GM18508 (cell line): ENCODE results near the gene NTRK3.

Source experiments
- ATAC-seq: cut with Tn5 transposase; IDR thresholded peaks from one replicate; pipeline ENCODE4 v1.9.1; 2021; ENCODE audit warnings: moderate number of reproducible peaks; ENCODE audit not compliant: insufficient read depth, unreplicated experiment

The NTRK3 gene

DNA sequence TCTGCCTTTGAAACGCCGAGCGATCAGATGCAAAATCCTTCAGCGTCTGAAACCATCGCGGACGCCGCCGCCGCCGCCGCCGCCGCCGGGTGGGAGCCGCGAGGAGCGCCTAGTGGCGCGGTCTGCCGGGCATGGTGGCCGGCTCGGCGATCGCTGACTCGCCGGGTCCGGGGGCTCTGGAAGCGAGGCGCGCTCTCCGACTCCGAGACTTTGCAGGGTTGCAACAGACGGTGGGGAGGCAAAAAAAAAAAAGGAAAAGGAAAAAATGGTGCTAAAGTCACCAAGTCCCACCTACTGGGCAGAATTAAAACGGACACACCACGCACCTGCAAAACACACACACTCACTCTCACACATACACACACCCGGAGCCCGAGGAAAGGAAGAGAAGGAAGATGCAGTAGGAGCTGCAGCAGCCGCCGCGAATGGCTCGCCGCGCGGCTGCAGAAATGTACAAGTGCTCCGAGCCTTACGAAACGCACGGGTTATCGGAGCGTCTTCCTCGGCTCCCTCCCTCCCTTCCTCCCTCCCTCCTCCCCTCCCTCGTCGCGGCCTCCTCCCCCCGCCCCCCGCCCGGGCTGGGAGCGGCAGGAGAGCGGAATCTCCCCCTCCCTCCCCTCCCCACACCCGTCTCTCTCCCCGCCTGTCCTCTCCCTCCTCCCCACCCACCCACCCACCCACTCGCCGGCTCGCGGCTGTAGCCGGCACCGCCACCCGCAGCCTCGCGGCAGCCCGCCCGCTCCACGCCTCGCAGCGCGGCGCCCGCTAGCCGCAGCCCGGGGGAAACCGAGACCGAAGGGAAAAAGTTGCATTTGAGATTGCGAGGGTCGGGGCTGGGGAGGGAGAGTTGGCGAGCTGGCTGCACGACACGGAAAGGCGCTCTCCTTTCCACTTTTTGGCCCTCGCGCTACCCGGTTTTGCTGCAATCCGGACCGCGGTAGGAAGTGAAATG lies at the start of gene NTRK3:
NTRK3 (minus strand) TSS at position 461 of the 952 bp plus-strand sequence. CDS start 586 bp downstream, outside the sequence.
- ATAC-seq: no peak

GRCh38 chr15:88303395-88303794 lies 46.9 kb upstream of the NTRK3 start:
- no peak for ATAC-seq

DNA sequence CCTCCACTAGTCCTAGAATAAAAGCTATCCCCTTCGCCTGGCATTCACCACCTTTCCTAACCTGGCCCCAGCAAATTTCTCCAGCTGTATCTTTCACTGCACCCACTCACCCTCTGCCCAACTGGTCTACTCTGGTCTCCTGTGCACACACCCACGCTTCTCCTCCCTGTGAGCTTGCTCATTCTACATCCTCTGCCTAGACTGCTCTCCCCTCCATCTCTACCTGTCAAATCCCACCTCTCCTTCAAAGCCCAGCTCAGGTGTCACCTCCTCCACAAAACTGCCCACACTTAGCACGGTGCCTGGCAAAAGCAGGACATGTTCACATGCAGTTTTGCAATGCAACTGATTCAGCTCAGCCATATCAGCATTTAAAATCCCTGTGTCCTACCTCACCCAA lies 45.8 kb upstream of the NTRK3 start:
- ATAC-seq: no peak

DNA sequence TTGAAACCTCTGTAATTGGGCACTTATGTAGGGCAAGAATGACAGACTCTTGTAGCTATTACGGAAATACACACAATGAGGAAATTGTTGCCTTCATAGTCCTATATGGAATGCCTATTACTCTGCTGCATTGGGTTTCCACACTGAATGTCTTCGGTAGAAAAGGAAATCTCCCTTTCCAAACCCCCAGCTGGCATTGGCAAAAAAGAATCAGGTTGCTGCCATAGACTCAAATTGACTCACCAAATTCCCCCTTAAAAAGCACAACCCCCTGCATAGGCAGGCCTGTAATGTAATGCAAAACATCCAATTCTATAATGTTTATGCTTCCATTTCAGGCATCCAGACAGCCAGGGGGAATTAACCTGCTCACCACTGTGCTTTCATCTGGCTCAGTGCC lies 44.8 kb upstream of the NTRK3 start:
- ATAC-seq: no peak

DNA sequence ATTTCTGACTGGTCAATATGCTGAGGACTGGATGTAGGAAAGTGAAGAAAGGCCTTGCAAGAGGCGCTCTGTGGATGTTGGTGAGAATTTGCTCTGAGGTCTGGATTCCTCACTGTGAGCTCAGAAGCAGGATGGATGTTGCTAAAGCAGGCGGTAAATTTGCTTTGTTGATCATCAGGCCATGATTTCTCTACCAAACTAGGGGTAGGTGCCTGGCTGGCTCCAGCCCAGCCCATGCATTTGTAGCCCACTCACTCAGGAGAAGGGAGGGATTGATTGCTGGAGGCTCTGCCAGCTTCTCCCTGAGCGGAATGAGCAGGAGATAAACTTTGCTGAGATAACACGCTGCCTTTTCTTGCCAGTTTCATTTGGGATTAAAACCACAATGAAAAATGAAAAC lies 44.3 kb upstream of the NTRK3 start:
- ATAC-seq: no peak

DNA sequence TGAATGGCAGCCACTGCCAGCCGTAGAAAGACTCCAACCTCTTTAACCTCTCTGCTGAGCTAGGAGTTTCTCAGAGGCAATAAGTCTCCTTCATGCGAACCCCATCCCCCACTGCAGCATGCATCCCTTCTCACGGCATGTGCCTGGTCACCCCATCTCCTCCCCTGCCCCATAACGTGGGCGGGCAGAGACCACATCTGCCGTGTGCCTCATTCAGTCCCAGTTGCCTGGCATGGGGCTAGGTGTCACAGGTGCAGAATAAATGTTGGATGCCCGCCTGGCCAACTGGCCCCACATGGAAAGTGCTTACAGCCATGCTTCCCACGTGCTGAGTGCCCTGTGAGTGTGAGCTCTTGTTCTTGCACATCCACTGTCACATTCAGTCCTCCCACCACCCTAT lies 43.5 kb upstream of the NTRK3 start:
- ATAC-seq: no peak

GRCh38 chr15:88299497-88299896 lies 43.0 kb upstream of the NTRK3 start:
- no peak for ATAC-seq

DNA sequence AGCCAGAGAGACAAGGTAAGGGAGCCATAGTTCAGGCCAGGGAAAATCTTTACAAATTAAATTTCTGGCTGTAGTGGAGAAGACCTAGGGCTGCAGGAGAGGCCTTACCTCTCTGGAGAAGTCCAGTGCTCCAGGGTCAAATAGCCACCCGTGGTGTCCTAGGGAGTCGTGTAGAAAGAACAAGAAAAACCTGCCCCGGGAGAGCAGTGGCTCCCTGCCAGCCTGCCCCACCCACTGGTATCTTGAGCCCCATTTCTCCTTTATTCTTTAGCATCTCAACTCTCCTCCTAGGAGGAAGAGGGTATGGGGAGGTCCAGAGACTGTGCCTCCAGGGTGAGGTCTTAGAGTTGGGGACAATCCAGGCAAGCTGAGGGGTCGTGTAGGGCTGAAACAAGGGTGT lies 32.1 kb upstream of the NTRK3 start:
- ATAC-seq: no peak

DNA sequence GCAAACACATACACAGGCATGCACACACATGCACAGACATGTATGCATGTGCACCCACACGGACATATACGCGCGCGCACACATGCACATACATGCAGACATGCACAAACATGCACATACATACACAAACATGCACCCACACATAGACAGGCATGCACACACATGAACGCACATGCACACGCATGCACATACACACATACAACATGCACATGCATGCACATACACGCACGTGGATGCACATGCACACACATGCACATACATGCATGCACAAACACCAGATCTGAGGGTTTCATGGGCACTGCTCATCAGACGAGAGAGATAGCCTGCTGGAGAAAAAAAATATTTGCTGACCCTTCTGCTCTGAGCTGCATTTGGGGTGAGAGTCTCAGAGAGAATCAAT lies 31.7 kb upstream of the NTRK3 start:
- no peak for ATAC-seq

DNA sequence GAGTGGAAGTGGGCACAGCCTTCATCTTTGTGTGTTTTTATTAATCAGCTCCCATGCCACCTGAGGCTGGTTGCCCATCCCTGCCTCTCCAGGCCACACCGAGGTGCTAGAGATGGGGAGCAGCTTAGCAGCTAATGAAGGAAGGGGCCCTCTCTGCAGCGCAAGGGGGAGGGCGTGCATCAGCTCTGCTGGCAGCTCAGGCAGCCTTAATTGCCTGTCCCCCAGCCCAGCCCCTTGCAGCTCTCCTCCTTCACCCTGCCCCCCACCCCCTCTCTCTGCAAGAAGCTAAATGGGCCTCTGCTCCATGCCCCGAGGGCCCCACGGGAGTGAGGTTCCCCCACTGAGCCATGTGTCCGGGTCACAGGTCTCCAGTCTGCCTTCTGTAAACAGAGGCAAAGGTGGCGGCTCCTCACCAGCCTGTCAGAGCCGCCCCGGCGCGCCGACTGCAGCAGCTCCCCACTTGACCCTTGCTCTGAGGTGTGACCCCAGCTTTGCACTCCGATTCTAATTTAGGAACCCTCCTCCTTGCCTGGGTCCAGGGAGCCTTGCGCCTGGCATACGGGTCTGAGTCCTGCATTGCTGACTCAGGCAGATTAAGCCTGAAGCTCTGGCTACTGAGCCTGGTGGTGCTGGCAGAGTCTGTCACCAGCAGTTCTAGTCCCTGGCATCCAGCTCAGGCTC lies 27.9 kb upstream of the NTRK3 start:
- no peak for ATAC-seq

- no peak for ATAC-seq
Observed at GRCh38 chr15:88282614-88283013, 26.1 kb upstream of the NTRK3 start.

GRCh38 chr15:88276821-88277410 lies 20.4 kb upstream of the NTRK3 start:
- ATAC-seq: no peak

DNA sequence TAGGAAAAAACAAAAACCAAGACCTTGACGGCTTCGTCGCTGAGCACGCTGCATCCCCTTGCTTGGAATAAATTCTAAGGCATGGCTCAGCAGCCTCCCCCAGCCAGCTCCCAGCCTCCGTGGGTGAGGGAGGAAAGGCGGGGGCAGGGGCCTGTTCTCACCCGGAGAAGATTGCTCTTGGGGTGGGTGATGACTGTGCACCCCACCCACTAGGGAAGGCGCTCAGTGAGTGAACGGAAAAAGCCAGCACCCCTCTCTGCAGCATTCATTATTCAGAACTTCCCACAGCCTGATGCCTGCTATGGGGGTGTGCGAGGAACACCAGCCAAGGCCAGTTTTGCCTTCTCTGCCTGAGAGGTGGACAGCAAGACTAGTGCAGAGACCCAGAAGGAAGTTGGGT lies 19.3 kb upstream of the NTRK3 start:
- no peak for ATAC-seq

DNA sequence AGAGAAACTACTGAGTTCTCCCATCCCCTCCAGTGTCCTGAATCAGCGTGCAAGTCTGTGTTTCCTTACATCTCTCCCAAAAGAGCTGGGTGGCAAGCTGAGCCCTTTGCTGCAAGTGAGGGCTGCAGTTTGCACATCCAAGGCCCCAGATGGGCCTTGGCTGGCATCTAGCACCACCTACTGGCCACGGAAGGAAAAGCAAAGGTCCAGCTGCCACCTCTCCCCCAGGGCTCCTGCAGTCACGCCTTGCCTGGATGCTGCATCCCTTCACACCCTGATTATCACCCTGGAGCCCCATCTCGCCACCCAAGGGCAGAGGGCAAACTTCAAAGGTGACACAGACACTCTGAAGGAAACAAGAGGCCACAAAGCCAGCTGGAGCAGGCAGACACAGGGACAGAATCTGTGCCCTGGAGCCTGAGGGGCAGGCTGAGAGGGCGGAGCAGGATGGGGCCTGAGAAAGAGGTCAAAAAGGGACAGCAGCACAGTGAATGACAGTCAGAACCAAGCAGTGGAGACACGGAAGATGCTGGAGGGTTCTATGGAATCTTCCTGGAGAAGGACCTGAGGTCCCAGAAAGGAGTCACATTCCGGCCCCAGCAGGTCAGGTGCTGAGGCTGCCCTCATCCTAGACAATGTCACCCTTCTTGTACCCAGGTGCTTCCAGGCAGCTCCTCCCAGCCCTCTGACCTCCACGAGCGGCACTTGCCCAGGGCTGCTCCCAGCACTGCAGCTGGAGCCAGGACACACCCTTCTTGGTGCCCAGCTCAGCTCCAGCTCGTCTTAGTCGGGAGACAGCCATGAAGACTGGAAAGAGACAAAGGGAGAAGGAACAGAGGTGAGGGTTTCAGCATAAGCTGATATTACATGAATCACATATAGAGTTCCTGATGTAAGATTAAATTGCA lies 18.3 kb upstream of the NTRK3 start:
- no peak for ATAC-seq

DNA sequence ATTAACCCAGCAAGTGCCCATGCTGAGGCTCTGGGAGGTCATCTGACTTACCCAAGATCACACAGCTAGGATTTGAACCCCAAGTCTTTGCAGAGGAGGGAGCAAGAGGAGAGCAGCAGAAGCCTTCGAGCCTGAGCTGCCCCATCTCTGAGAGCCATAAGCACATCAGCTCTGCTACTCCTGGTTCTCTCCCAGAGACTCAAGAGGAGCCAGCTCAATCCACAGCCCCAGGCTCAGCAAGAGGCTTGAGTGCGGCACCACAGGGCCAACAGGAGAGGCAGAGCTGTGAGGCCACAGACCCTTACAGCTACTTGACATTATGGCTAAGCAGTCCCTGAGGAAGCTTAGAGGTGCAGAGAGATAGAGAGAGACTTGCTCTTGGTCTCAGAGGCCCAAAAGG lies 15.9 kb upstream of the NTRK3 start:
- no peak for ATAC-seq

DNA sequence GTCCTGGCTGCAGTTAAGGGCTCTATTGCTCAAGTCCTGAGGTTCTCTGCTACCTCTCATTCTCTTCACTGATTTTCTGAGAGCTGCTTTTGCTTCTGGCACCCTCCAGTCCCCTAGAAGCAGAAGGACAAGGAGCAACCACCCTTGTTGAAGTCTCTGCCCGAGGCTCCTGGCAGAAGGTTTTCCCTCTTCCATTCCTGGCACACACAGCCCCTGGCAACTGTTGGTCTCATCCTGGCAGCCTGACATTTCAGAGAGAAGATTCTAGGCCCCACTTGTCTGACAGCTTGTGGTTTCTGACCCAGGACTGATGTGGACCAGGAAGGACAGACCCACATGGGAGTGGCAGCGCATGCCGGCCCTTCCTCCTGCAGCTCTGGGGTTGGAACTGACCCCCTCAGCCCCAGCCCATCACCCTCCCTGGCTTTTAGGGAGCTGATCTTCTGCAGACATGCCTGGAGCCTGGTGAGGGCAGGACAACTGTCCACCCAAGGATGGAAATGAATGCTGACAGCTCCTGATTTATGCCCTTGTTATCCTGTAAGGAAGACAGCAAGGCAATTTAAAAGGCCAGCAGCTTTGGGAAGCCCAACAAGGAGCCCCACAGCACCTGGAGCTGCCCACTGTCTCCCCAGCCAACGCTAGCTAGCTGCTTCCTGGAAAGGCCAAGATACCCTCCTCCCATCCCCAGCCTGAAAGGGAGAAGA lies 13.0 kb upstream of the NTRK3 start:
- ATAC-seq: no peak

DNA sequence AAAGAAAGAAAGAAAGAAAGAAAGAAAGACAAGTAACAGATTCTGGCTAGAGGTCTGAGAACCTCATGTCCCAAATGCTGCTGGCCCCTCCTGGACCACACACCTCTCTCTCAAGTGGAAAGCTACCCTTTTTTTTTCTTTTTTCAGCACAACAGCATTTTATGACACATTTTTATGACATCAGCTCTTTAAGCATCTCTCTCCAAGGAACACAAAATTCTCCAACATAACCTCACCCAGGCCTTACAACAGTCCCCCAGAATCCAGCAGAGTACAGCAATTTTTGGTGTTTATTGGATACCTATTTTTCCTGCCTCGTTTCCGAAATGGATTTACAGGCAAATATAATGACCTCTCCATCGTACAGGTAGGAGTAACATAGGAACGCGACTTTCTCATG lies 11.2 kb upstream of the NTRK3 start:
- no peak for ATAC-seq

DNA sequence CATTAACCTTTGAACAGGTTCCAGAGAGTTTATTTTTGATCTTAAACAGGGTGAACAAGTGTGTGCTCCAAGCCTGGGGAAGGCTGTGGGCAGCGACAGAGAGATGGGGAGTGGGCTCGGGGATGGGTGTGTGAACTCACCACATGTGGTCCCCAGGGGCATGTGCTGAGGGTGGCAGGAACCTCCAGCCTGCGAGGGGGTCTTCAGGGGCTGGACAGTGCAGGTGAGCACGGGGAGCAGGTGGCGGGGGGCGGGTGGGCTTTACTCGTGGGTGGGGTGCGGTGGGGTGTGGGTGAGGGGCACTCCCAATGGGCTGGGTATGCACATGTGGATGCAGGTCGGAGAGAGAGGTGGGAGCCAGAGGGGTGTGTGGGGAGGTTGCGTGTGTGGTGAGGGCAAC lies 9.6 kb upstream of the NTRK3 start:
- ATAC-seq: no peak

- no peak for ATAC-seq
Observed at GRCh38 chr15:88264622-88265021, 8.1 kb upstream of the NTRK3 start.

- no peak for ATAC-seq
Observed at GRCh38 chr15:88262064-88262463, 5.5 kb upstream of the NTRK3 start.
